Adipocyte (in vitro differentiated cells): Measurements from ENCODE around the gene ITPKB.
A peak's percentile ranks its signal among the peaks of the same experiment; 100 is the strongest.
"Not testable (repeated sequence)": the region's sequence is repeated elsewhere in the genome, so short reads cannot be mapped to it uniquely, and the experiment has no call there.

Experiments
- DNase-seq: peaks from one replicate; pipeline ENCODE4 v3.0.0-alpha.2; 2015; ENCODE audit warnings: low read depth
- H3K27me3 ChIP-seq: replicated peaks from 2 replicates; pipeline ENCODE4 v1.7.0; 2013; ENCODE audit warnings: mild to moderate bottlenecking, low read length, moderate library complexity; ENCODE audit not compliant: control insufficient read depth, insufficient read depth
- H3K36me3 ChIP-seq: 2 replicates; pipeline ENCODE4 v1.7.0; 2013; ENCODE audit warnings: low read length, mild to moderate bottlenecking, moderate library complexity; ENCODE audit not compliant: control insufficient read depth, insufficient read depth, severe bottlenecking
- H3K4me1 ChIP-seq: 2 replicates; pipeline ENCODE4 v1.7.0; 2013; ENCODE audit warnings: mild to moderate bottlenecking, low read length, moderate library complexity; ENCODE audit not compliant: control insufficient read depth, insufficient read depth
- H3K4me3 ChIP-seq: 2 replicates; pipeline ENCODE4 v1.7.0; 2013; ENCODE audit warnings: mild to moderate bottlenecking, low read length, moderate library complexity
- H3K9ac ChIP-seq: 2 replicates; pipeline ENCODE4 v1.7.0; 2013; ENCODE audit warnings: mild to moderate bottlenecking, low read length, moderate library complexity
- H3K9me3 ChIP-seq: 2 replicates; pipeline ENCODE4 v1.7.0; 2013; ENCODE audit warnings: mild to moderate bottlenecking, low read length, moderate library complexity; ENCODE audit not compliant: control insufficient read depth

ITPKB gene

DNA sequence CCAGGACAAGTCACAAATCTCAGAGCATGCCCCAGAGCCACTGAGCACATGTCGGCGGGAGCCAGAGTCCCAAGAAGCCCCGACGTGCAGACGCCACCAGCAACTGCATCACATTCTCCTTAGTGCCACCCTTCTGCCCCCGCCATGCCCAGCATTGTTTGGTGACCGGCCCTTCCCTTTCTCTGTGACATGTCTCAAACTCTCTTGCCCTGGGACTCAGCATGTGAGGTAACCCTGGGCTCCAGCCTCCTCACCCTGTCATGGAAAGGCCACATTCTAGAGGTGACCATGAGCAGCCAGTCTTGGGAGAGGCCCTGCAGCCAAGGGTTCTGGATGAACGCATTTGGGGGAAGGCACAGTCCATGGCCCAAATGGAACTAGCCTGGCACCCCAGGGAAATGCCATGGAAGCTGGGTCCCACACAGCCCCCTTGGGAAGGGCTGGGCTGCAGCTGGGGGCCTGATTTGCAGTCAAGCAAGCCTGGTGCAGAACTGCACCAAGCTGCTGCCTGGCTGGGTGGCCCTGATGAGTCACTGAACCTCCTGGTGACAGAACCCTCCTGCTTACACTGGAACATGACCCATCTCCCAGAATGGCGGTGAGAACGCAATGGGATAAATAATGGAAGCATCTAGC is 94.4 kb downstream of the ITPKB start:
- Histone ChIP-seq H3K27me3 (no peaks in the 10 kb centered on the region), H3K4me3 (no peak overlapping the region), H3K36me3 (peaks cover 20% of the 10 kb centered on the region), H3K4me1 (peaks cover 13% of the 10 kb centered on the region), H3K9ac (no peak overlapping the region), H3K9me3 (no peaks in the 10 kb centered on the region)
- no peak for DNase-seq

DNA sequence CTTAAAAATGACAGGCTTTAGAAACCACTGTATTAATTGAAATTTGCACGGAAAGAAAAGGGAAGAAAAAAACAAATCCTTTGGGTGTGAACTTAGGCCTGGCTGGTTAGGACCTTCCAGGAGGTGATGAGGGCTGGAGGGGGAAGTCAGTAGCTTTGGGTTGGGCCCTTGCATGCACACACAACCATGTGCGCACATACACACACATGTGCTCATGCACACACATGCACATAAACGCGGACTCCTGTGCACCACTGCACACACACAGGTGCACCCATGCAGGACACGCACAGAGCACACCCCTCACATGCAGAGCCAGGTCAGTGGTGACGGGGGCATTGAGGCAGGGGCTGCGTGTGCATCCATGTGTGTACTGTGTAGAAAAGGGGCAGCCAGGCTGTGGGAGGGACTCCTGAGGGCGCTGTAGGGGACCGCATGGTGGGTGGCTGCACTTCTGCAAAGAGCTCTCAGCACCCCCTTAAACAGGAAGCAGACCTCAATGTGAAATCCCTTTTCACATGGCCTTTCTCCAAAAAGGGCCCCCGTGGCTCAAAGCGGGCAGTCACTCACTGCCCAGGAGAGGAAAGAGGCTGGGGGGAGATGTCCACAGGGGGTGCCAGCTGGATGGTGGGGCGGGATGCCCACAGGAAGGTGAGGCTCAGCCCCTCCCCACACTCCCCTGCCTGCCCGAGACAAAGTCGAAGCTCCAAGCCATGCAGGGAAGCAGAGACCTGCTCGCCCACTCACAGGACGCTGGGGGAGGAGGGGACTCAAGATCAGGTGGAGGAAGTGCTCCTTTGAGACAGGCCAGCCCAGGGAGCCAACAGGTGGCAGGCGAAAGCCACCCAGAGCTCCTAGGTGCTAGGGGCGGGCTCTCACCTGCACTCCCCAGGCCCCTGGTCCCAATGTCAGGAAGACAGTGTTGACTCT is 95.2 kb downstream of the ITPKB start:
- H3K9me3 ChIP-seq = no peaks in the 10 kb centered on the region

DNA sequence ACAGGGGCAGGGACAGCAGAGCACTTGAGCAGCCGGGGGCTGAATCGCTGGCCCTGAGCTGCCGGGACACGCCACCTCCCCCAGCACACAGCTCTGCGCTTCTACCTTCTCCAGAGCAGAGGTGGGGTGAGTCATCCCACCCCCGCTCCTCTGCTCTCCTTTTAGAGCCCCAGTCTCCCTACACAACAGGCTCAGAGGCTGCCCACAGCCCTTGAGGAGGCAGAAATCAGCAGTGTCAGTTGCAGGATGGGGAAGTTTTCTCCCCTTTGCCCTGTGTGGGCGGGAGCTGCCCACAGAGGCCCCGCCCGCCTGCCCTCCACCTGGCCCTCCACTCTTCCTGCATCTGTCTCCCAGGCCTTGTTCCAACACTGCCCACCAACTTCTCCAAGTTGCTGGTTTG is 95.9 kb downstream of the ITPKB start:
- Histone ChIP-seq H3K4me3 (no peak overlapping the region), H3K36me3 (peaks cover 17% of the 10 kb centered on the region), H3K27me3 (no peaks in the 10 kb centered on the region), H3K9ac (no peak overlapping the region), H3K9me3 (no peaks in the 10 kb centered on the region), H3K4me1 (peaks cover 20% of the 10 kb centered on the region)
- DNase-seq = peak; percentile 35

More for the DNA sequence above, 95.2 kb downstream of the ITPKB start:
- DNase-seq = no peak
- H3K27me3 ChIP-seq = no peaks in the 10 kb centered on the region
- H3K4me3 ChIP-seq = no peak overlapping the region
- no peak overlapping the region for H3K9ac ChIP-seq
- peaks cover 13% of the 10 kb centered on the region for H3K4me1 ChIP-seq
- H3K36me3 ChIP-seq = peaks cover 20% of the 10 kb centered on the region

DNA sequence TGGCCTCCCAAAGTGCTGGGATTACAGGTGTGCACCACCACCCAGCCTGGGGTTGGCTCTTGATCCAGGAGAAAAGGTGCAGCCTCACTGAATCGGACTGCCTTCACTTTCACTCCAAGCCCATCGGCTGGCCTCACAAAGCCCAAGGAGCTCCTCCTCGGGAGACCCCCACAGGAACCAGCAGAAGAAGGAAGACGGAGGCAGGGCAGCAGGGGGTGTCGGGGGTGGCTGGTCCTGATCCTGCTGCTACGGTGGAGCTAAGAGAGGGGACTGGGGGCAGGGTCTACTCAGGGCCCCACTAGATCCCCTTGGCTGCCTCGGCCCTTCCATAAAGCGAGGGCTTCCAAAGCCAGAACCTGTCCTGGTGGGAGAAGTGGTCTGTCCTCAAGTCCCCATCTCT is 96.7 kb downstream of the ITPKB start:
- H3K36me3 ChIP-seq = peaks cover 10% of the 10 kb centered on the region
- no peaks in the 10 kb centered on the region for H3K9me3 ChIP-seq
- DNase-seq = no peak
- H3K27me3 ChIP-seq = no peaks in the 10 kb centered on the region
- H3K4me1 ChIP-seq = peaks cover 27% of the 10 kb centered on the region
- H3K4me3 ChIP-seq = no peak overlapping the region
- no peak overlapping the region for H3K9ac ChIP-seq

DNA sequence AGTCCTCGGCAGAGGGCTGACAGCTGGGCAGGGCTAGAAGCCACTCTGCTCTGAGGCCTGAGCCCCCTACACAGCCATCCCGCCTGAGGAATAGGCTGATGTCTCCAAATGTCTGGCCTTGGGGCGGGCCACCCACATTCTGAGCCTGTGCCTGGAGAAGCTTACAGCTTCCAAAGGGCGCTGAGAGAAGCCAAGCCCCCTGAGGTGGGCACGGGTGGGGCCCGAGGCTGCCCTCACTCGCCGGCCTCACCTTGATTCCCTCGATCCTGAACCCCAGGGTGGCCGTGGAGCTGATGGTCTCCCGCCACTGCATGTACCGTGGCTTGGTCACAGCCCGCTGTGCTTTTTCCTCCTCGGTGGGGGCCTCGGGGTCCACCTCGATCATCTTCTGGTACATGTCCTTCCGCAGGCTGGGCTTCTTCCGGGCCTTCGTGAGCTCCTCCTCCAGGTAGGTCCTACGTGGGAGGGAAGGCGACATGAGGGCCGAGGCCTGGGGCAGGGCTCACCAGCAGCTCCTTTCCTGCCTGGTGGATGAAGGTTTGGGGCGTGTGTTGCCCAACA is 97.3 kb downstream of the ITPKB start:
- H3K27me3 ChIP-seq = no peaks in the 10 kb centered on the region
- H3K36me3 ChIP-seq = peaks cover 3% of the 10 kb centered on the region
- H3K4me3 ChIP-seq = no peak overlapping the region
- no peaks in the 10 kb centered on the region for H3K9me3 ChIP-seq
- H3K9ac ChIP-seq = no peak overlapping the region
- no peak for DNase-seq
- peaks cover 30% of the 10 kb centered on the region for H3K4me1 ChIP-seq

DNA sequence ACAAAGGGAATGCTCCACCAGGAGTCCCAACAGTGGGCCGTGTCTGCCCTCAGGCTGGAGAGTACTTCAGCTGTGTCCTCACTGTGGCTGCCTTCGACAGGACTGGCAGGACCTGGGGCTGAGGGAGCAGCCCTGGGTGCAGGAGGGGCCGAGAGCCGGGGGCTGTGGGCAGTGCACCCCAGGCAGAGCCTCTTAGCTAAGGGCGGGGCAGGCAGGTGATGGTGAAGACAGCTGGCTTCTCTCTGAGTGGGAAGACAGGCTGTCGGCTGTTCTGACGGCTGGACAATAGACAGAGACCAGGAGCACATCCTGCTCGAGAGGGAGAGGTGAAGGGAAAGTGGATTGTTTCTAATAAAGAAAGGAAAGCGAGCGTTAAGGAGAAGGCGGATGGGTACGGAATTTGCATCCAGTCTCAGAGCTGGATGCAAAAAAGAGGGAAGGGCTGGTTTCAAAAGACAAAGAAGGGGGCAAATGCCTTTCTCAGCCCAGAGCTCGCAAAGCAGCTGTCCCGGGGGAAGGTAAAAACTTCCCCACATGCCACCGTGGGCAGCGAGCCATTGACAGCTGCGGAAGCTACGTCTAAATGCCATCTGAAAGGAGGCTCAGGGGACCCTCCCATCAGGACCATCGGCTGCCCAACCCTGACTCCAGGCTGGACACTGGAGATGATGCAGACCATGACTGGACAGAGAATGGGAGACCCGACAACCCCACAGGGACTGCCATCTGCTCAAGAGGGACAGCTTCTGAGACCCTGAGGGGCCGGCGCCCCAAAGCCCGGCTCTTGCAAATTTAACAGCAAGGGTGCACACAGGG is 98.6 kb downstream of the ITPKB start:
- DNase-seq = no peak
- no peaks in the 10 kb centered on the region for H3K27me3 ChIP-seq
- peaks cover 22% of the 10 kb centered on the region for H3K4me1 ChIP-seq
- H3K9me3 ChIP-seq = no peaks in the 10 kb centered on the region
- H3K4me3 ChIP-seq = no peak overlapping the region
- no peak overlapping the region for H3K9ac ChIP-seq
- H3K36me3 ChIP-seq = peaks cover 2% of the 10 kb centered on the region

DNA sequence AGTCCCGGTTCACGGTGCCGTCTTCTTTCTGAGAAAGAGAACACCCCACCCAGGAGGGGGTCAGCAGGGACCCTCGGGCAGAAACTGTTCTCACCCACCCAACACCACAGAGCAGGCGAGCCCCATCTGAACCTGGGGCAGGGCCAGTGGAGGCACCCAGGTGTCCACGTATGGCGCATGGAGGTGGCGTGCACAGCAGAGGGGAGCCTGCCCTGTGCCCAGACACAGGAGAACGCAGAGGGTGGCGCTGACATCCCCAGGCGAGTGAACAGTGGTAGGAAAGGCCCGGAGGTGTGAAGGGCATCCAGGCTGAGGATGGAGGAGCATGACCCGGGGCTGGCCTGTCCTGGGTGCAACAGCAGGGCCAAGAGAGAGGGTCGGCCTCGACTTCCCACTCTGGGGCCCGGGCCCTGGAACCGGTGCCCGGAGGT is 99.4 kb downstream of the ITPKB start:
- Histone ChIP-seq H3K36me3 (peaks cover 2% of the 10 kb centered on the region), H3K9ac (no peak overlapping the region), H3K27me3 (no peaks in the 10 kb centered on the region), H3K4me3 (no peak overlapping the region), H3K9me3 (no peaks in the 10 kb centered on the region), H3K4me1 (peaks cover 20% of the 10 kb centered on the region)
- no peak for DNase-seq

DNA sequence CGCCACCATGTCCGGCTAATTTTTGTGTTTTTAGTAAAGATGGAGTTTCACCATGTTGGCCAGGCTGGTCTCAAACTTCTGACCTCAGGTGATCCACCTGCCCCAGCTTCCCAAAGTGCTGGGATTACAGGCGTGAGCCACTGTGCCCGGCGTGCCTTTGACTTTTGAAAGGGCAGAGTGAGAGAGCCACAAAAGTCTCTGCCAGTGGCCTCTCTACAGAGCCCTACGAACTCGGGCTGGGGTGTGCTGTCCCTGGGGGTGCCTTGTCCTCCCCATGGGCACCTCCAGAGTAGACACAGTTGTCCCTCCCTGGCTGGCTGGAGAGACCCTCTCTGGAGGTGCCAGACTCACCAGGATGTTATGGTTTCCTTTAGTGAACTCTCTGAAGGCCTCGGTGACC is 99.9 kb downstream of the ITPKB start:
- H3K9ac ChIP-seq, H3K36me3 ChIP-seq, DNase-seq, H3K9me3 ChIP-seq, H3K27me3 ChIP-seq, H3K4me3 ChIP-seq: not testable (repeated sequence)
- peaks cover 20% of the 10 kb centered on the region for H3K4me1 ChIP-seq

DNA sequence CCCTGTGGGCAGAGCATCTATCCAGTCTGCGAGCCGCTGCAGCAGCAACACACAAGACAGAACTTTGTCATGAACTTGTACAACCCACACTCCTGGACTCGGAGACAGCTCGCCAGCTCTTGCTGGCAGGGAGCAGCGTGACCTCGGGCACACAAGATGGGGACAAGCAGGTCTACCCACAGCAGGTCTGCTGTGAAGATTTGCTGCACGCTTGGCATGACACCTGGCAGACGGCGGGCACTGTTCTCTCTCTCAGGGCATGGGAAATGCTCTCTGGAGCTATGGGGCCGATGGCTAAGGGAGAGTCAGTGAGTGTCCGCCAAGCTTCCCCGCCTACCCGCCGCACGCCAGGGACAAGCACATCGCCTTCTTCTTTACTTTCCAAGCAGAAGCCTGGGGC is 100.5 kb downstream of the ITPKB start:
- Histone ChIP-seq H3K36me3 (peaks cover 2% of the 10 kb centered on the region), H3K27me3 (no peaks in the 10 kb centered on the region), H3K4me1 (peaks cover 23% of the 10 kb centered on the region), H3K4me3 (no peak overlapping the region), H3K9me3 (no peaks in the 10 kb centered on the region), H3K9ac (no peak overlapping the region)
- no peak for DNase-seq

DNA sequence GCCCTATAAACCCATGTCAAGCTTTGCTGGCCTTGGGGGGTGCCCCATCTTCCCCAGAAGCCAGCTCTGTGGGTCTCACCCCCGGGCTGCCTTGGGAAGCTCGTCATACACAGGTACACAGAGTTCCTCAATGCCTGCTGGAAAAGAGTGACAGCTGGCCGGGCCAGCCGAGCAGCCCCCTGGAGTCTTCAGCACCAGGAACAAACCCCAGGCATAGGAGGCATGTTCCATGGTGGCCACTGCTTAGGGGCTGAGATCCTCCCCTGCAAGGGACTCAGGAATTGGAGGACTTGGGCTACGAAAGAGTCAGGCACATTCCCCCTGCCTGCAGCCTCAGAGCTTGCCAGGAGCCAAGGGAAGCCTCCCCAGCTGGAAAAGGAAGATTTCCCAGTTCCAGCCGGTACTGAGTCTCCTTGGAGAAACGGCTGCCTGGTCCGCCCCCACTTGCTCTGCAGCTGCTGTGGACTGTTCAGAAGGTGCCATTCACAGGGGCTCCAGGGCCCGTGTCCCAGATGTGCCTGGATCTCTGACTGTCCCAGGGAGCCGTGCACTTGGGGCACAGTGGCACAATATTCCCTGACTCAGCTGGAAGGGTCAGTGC is 101.0 kb downstream of the ITPKB start:
- peaks cover 2% of the 10 kb centered on the region for H3K36me3 ChIP-seq
- H3K4me1 ChIP-seq = peaks cover 26% of the 10 kb centered on the region
- H3K9ac ChIP-seq = peak overlapping the region; percentile 54
- no peaks in the 10 kb centered on the region for H3K9me3 ChIP-seq
- DNase-seq = no peak
- H3K27me3 ChIP-seq = no peaks in the 10 kb centered on the region
- H3K4me3 ChIP-seq = no peak overlapping the region
